Right lobe of liver (tissue), 6 donors: ENCODE measurements around the gene TGM2. TPM values are rescaled to one million over a fixed set of nuclear protein-coding genes. Genes with fewer than 3 reads are reported as not detected.

ENCODE experiments used
- ATAC-seq, 4 donors: fragments of 200-7000 bp; cut with Tn5 transposase; one replicate each; pipeline ENCODE4 v1.9.1; 2020; ENCODE audit warnings: mild to moderate bottlenecking in 4 of 4, moderate library complexity in 4 of 4
- DNase-seq, 3 donors: peaks; one replicate each; pipeline ENCODE4 v3.0.0-alpha.2; 2020
- H3K27ac ChIP-seq, 3 donors: fragments of 200-600 bp; one replicate each; pipeline ENCODE4 v1.8.0; 2022
- H3K27me3 ChIP-seq, 2 donors: fragments of 200-600 bp; one replicate each; pipeline ENCODE4 v1.8.0; 2022
- H3K36me3 ChIP-seq, 4 donors: fragments of 200-600 bp; sonication (generic) in 1 of 4; one replicate each; pipeline versions ENCODE4 v1.5.1 to v1.8.0; 2017 to 2022; ENCODE audit warnings: control low read depth in 1 of 4
- H3K4me1 ChIP-seq, 4 donors: fragments of 200-600 bp; sonication (generic) in 1 of 4; one replicate each; pipeline versions ENCODE4 v1.5.1 to v1.8.0; 2017 to 2022; ENCODE audit warnings: control low read depth in 1 of 4
- H3K4me3 ChIP-seq, 3 donors: fragments of 200-600 bp; one replicate each; pipeline ENCODE4 v1.8.0; 2022
- H3K9me3 ChIP-seq, 4 donors: fragments of 200-600 bp; sonication (generic) in 1 of 4; one replicate each; pipeline versions ENCODE4 v1.5.1 to v1.8.0; 2017 to 2022; ENCODE audit warnings: control low read depth in 1 of 4
- CTCF ChIP-seq, 4 donors: fragments of 200-600 bp in 3 of 4; fragments of 450-650 bp in 1 of 4; IDR thresholded peaks; one replicate each; pipeline versions ENCODE4 v1.5.1 to v1.8.0; 2016 to 2022; ENCODE audit warnings: antibody characterized with exemption in 4 of 4, mild to moderate bottlenecking in 2 of 4
- POLR2A ChIP-seq: fragments of 450-650 bp; IDR thresholded peaks from one replicate; pipeline ENCODE4 v1.6.1; 2017; ENCODE audit warnings: antibody characterized with exemption, mild to moderate bottlenecking
- WGBS: methylation state at CpG from one replicate; pipeline ENCODE4 v1.1.6; 2018; ENCODE audit warnings: low coverage, low lambda C conversion rate; ENCODE audit not compliant: insufficient coverage; ENCODE audit errors: missing lambda C conversion rate; 5-methylcytosine and 5-hydroxymethylcytosine counted together
- intact Hi-C, 2 donors: fragments of 100-400 bp; cut with DNase I; formaldehyde crosslinking; loops; one replicate each; pipeline versions ENCODE4 v1.11.2 to v1.14.1; 2022
- total RNA-seq, 6 experiments: library from RNA; depleted of rRNA in 2 of 6; stranded (reverse); fragments of >200 nt in 2 of 6; fragmentation: NEBNext Ultra II Directional in 3 of 6; extraction: Animal tissue kit (Norgen Biotek cat#: 25700) in 3 of 6; gene quantifications; one replicate each; pipeline versions ENCODE4 v1.1.0 to v1.2.4, GENCODE V29; 2016 to 2023
- donor health status: DM: no; HTN: yes; CAD: no.
- donor health status: DM: no; HTN: no; CAD: no.
- donor health status: DM: no; HTN: no; CAD: no.
- donor health status: DM: no; HTN: yes; CAD: no.
- donor health status: DM: no; HTN: yes; CAD: no.

TGM2 gene
- total RNA-seq, 6 experiments from 2014 or later, result 135 to 940 (median 474) TPM

GRCh38 chr20:38129248-38129865 is 35.7 kb downstream of the TGM2 start:
- Histone ChIP-seq H3K27ac (no peak overlapping the region), H3K9me3 (no peaks in the 10 kb centered on the region), H3K4me3 (no peak overlapping the region), H3K27me3 (no peaks in the 10 kb centered on the region), H3K36me3 (peaks cover 0 to 37% (median 20%) of the 10 kb centered on the region in 4 donors), H3K4me1 (peaks cover 0 to 24% (median 7%) of the 10 kb centered on the region in 4 donors)
- WGBS, result no CpG with 5 or more reads among the region's 6 CpGs
- TF ChIP-seq CTCF (IDR thresholded peaks at IDR 0.05) (no peak), POLR2A (peak; percentile 9)
- intact Hi-C loops, result no loop called here
- no peak for ATAC-seq
- peak in 1 of 3 donors; percentile 32 for DNase-seq

- peaks cover 0 to 24% (median 7%) of the 10 kb centered on the region in 4 donors for H3K4me1 ChIP-seq
- DNase-seq, result peak in 1 of 3 donors; percentile 38
- 100% methylated on average over 2 of the region's 2 CpGs for WGBS
- no peaks in the 10 kb centered on the region for H3K9me3 ChIP-seq
- intact Hi-C loops, result no loop called here
- H3K36me3 ChIP-seq, result peaks cover 0 to 36% (median 20%) of the 10 kb centered on the region in 4 donors
- ATAC-seq, result no peak
- peak overlapping the region in 1 of 3 donors; percentile 79 for H3K27ac ChIP-seq
- TF ChIP-seq POLR2A, result no peak
- no peak for TF ChIP-seq CTCF (IDR thresholded peaks at IDR 0.05)
- H3K27me3 ChIP-seq, result no peaks in the 10 kb centered on the region
- no peak overlapping the region for H3K4me3 ChIP-seq
Observed at GRCh38 chr20:38128691-38129090, 36.4 kb downstream of the TGM2 start.

GRCh38 chr20:38127920-38128528 is 37.0 kb downstream of the TGM2 start:
- ATAC-seq (no peak), DNase-seq (peak in 1 of 3 donors; percentile 26)
- peak overlapping the region in 2 of 3 donors; percentile 16 to 79 for H3K27ac ChIP-seq
- no peak overlapping the region for H3K4me3 ChIP-seq
- peaks cover 0 to 28% (median 9%) of the 10 kb centered on the region in 4 donors for H3K4me1 ChIP-seq
- TF ChIP-seq POLR2A (peak; percentile 30), CTCF (IDR thresholded peaks at IDR 0.05) (no peak)
- WGBS, result 61% methylated on average over 8 of the region's 9 CpGs
- intact Hi-C loops, result no loop called here
- peaks cover 0 to 29% (median 19%) of the 10 kb centered on the region in 4 donors for H3K36me3 ChIP-seq
- H3K27me3 ChIP-seq, result no peaks in the 10 kb centered on the region
- H3K9me3 ChIP-seq, result no peaks in the 10 kb centered on the region

- Histone ChIP-seq H3K4me3 (no peak overlapping the region), H3K36me3 (peaks cover 0 to 20% (median 14%) of the 10 kb centered on the region in 4 donors), H3K4me1 (peaks cover 0 to 33% (median 10%) of the 10 kb centered on the region in 4 donors), H3K27ac (peak overlapping the region; percentile 56 to 79 (median 68)), H3K27me3 (no peaks in the 10 kb centered on the region), H3K9me3 (no peaks in the 10 kb centered on the region)
- DNase-seq (peak in 1 of 3 donors; percentile 40), ATAC-seq (peak; percentile 30 to 60 (median 53))
- WGBS, result 44% methylated on average over 9 of the region's 12 CpGs
- TF ChIP-seq POLR2A (peak; percentile 12), CTCF (IDR thresholded peaks at IDR 0.05) (no peak)
- intact Hi-C loops, result no loop called here
Observed at GRCh38 chr20:38126932-38127621, 38.0 kb downstream of the TGM2 start.
